Breast epithelium (tissue), 3 donors: ENCODE measurements around the gene SUCLG1.

ENCODE experiments used
- POLR2A ChIP-seq: fragments of 450-650 bp; IDR thresholded peaks from one replicate; pipeline ENCODE4 v1.6.1; 2016; ENCODE audit warnings: antibody characterized with exemption, mild to moderate bottlenecking, moderate library complexity
- POLR2AphosphoS5 ChIP-seq, 3 donors: sonication (generic); formaldehyde crosslinking; IDR thresholded peaks; one replicate each; pipeline ENCODE4 v1.6.1; 2017; ENCODE audit warnings: antibody characterized with exemption in 3 of 3
- TF ChIP-seq, protein P1 (sequence below), 3 donors: fragments of 450-650 bp; IDR thresholded peaks; one replicate each; pipeline ENCODE4 v1.5.1; 2016 to 2017; ENCODE audit warnings: antibody characterized with exemption in 3 of 3, mild to moderate bottlenecking in 3 of 3, moderate library complexity in 3 of 3

GRCh38 chr2:84459944-84460429 lies 907 bp upstream of the SUCLG1 start:
- TF ChIP-seq, protein P1, sequence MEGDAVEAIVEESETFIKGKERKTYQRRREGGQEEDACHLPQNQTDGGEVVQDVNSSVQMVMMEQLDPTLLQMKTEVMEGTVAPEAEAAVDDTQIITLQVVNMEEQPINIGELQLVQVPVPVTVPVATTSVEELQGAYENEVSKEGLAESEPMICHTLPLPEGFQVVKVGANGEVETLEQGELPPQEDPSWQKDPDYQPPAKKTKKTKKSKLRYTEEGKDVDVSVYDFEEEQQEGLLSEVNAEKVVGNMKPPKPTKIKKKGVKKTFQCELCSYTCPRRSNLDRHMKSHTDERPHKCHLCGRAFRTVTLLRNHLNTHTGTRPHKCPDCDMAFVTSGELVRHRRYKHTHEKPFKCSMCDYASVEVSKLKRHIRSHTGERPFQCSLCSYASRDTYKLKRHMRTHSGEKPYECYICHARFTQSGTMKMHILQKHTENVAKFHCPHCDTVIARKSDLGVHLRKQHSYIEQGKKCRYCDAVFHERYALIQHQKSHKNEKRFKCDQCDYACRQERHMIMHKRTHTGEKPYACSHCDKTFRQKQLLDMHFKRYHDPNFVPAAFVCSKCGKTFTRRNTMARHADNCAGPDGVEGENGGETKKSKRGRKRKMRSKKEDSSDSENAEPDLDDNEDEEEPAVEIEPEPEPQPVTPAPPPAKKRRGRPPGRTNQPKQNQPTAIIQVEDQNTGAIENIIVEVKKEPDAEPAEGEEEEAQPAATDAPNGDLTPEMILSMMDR (IDR thresholded peaks at IDR 0.05), result no peak
- TF ChIP-seq POLR2A (no peak), POLR2AphosphoS5 (IDR thresholded peaks at IDR 0.05) (no peak)
